ENCODE measurements around the gene PARP1. TPM values are rescaled to one million over a fixed set of nuclear protein-coding genes. Genes with fewer than 3 reads are reported as not detected.

The PARP1 gene
- total RNA-seq, 1 donor from 2014 or later, result 168 TPM

- Mint-ChIP-seq H3K36me3 (ENCODE audit: unreplicated experiment) (no peaks in the 10 kb centered on the region), H3K27me3 (ENCODE audit: unreplicated experiment) (peaks cover 8% of the 10 kb centered on the region), H3K9me3 (ENCODE audit: unreplicated experiment) (peaks cover 11% of the 10 kb centered on the region), H3K4me1 (ENCODE audit: low read depth, unreplicated experiment) (peaks cover 47% of the 10 kb centered on the region), H3K4me3 (ENCODE audit: unreplicated experiment) (peak overlapping the region; percentile 96), H3K27ac (ENCODE audit: unreplicated experiment) (peak overlapping the region; percentile 88)
- DNase-seq, result peak; percentile 36
- TF ChIP-seq CTCF (IDR thresholded peaks at IDR 0.05; ENCODE audit: partially characterized antibody, unreplicated experiment), result peak; percentile 76
These were observed 4.5 kb downstream of the PARP1 start for GRCh38 chr1:226403201-226404034.

GRCh38 chr1:226402739-226403165 is 5.1 kb downstream of the PARP1 start:
- H3K4me1 Mint-ChIP-seq (ENCODE audit: low read depth, unreplicated experiment), result peaks cover 47% of the 10 kb centered on the region
- peak overlapping the region; percentile 53 for H3K4me3 Mint-ChIP-seq (ENCODE audit: unreplicated experiment)
- peaks cover 11% of the 10 kb centered on the region for H3K9me3 Mint-ChIP-seq (ENCODE audit: unreplicated experiment)
- no peak for TF ChIP-seq CTCF (IDR thresholded peaks at IDR 0.05; ENCODE audit: partially characterized antibody, unreplicated experiment)
- peak overlapping the region; percentile 88 for H3K27ac Mint-ChIP-seq (ENCODE audit: unreplicated experiment)
- H3K27me3 Mint-ChIP-seq (ENCODE audit: unreplicated experiment), result peaks cover 8% of the 10 kb centered on the region
- DNase-seq, result no peak
- no peaks in the 10 kb centered on the region for H3K36me3 Mint-ChIP-seq (ENCODE audit: unreplicated experiment)

- H3K9me3 Mint-ChIP-seq (ENCODE audit: unreplicated experiment), result peaks cover 3% of the 10 kb centered on the region
- DNase-seq, result no peak
- H3K27ac Mint-ChIP-seq (ENCODE audit: unreplicated experiment), result peak overlapping the region; percentile 60
- no peak overlapping the region for H3K4me3 Mint-ChIP-seq (ENCODE audit: unreplicated experiment)
- peaks cover 49% of the 10 kb centered on the region for H3K4me1 Mint-ChIP-seq (ENCODE audit: low read depth, unreplicated experiment)
- peaks cover 6% of the 10 kb centered on the region for H3K27me3 Mint-ChIP-seq (ENCODE audit: unreplicated experiment)
- no peaks in the 10 kb centered on the region for H3K36me3 Mint-ChIP-seq (ENCODE audit: unreplicated experiment)
- no peak for TF ChIP-seq CTCF (IDR thresholded peaks at IDR 0.05; ENCODE audit: partially characterized antibody, unreplicated experiment)
These were observed 6.3 kb downstream of the PARP1 start for GRCh38 chr1:226401355-226402303.

- no peak for TF ChIP-seq CTCF (IDR thresholded peaks at IDR 0.05; ENCODE audit: partially characterized antibody, unreplicated experiment)
- DNase-seq, result no peak
- Mint-ChIP-seq H3K9me3 (ENCODE audit: unreplicated experiment) (peaks cover 3% of the 10 kb centered on the region), H3K27ac (ENCODE audit: unreplicated experiment) (peak overlapping the region; percentile 22), H3K27me3 (ENCODE audit: unreplicated experiment) (peaks cover 1% of the 10 kb centered on the region), H3K4me3 (ENCODE audit: unreplicated experiment) (peak overlapping the region; percentile 2), H3K4me1 (ENCODE audit: low read depth, unreplicated experiment) (peaks cover 41% of the 10 kb centered on the region), H3K36me3 (ENCODE audit: unreplicated experiment) (no peaks in the 10 kb centered on the region)
These were observed 7.2 kb downstream of the PARP1 start for GRCh38 chr1:226400519-226401354.
